Progenitor cell of endocrine pancreas (in vitro differentiated cells): ENCODE measurements around the gene MX2. TPM values are rescaled to one million over a fixed set of nuclear protein-coding genes. Genes with fewer than 3 reads are reported as not detected.
"Not testable (repeated sequence)": the region's sequence is repeated elsewhere in the genome, so short reads cannot be mapped to it uniquely, and the experiment has no call there.

Experiments used
- DNase-seq: peaks from one replicate; pipeline ENCODE4 v3.0.0; 2021; ENCODE audit warnings: low spot score; ENCODE audit not compliant: unreplicated experiment
- H3K27ac Mint-ChIP-seq: 2 replicates; pipeline ENCODE4 v1.8.0; 2021; ENCODE audit warnings: mild to moderate bottlenecking, moderate library complexity, mixed read lengths
- H3K27me3 Mint-ChIP-seq: 2 replicates; pipeline ENCODE4 v1.8.0; 2021; ENCODE audit warnings: mixed read lengths
- H3K36me3 Mint-ChIP-seq: 2 replicates; pipeline ENCODE4 v1.8.0; 2022; ENCODE audit warnings: mixed read lengths; ENCODE audit not compliant: insufficient read depth
- H3K4me1 Mint-ChIP-seq: 2 replicates; pipeline ENCODE4 v1.8.0; 2021; ENCODE audit warnings: low read depth, mixed read lengths
- H3K4me3 Mint-ChIP-seq: 2 replicates; pipeline ENCODE4 v1.8.0; 2021; ENCODE audit warnings: low read depth, mild to moderate bottlenecking, moderate library complexity, mixed read lengths
- H3K9me3 Mint-ChIP-seq: 2 replicates; pipeline ENCODE4 v1.8.0; 2021; ENCODE audit warnings: low read depth, mixed read lengths
- CTCF ChIP-seq: fragments of 200-600 bp; sonication (generic); IDR thresholded peaks from one replicate; pipeline ENCODE4 v1.5.0; 2021; ENCODE audit warnings: antibody characterized with exemption, mild to moderate bottlenecking; ENCODE audit not compliant: unreplicated experiment
- long read RNA-seq: library from polyadenylated mRNA; unstranded; transcript quantifications from one replicate; pipeline ENCODE4 v2.0.0, GENCODE V29; 2020
- total RNA-seq: library from RNA; stranded (reverse); gene quantifications from 2 replicates; pipeline ENCODE4 v1.2.1, GENCODE V29; 2021

MX2 gene
- 0.69 and 0.86 TPM in 2 replicates for total RNA-seq
- long read RNA-seq, partial matches to known transcripts: 0 of 1 reads
- long read RNA-seq, other reads (novel, unspliced or antisense): 1 of 1 reads

DNA sequence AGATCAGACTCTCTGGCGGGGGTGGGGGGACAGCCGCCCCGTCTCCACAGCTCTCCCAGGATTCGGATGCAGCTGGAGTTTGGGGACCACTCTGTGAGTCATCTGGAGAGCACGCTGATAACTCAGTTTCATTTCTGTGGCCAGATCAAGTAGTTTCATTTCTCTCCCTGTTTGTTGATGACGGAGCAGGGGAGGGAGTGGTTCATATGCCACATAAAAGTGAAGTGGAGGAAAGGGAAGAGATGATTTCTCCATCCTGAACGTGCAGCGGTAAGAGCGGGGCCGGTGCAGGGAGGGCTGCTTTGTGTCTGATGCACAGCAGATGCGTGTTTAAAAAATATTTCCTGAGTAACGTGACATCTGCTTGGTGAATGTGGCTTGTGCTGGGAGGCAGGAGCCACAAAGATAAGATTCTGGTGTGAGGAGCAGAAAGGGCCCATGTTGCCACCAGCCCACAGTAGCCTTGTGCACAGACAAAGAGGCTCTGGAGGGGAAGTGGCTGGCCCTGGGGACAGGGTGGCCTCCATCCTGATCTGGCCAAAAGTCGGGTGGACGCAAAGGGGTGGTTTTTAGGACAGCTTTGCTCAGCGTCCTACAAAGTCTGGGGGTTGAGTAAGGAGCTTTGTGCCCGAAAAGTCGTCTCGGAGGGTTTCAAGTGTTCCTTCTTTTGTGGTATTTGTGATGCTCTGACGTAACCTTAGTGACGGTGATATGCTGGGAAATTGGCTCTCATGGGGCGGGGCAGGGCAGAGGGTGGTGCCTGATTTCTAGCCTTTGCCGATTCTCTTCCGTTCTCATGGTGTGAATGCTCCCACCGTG lies at the start of gene MX2:
MX2 (plus strand) TSS at position 242 of the 819 bp plus-strand sequence. CDS start 14,880 bp downstream, outside the sequence.
- no peak for DNase-seq
- no peak for TF ChIP-seq CTCF
- Mint-ChIP-seq H3K36me3 (no peaks in the 10 kb centered on the region), H3K27me3 (peaks cover 8% of the 10 kb centered on the region), H3K27ac (no peak within 1 kb of the TSS), H3K4me3 (no peak within 1 kb of the TSS), H3K4me1 (peaks cover 3% of the 10 kb centered on the region), H3K9me3 (no peaks in the 10 kb centered on the region)

- H3K36me3 Mint-ChIP-seq, H3K27ac Mint-ChIP-seq, H3K4me3 Mint-ChIP-seq, DNase-seq, H3K9me3 Mint-ChIP-seq, H3K4me1 Mint-ChIP-seq: not testable (repeated sequence)
- peaks cover 46% of the 10 kb centered on the region for H3K27me3 Mint-ChIP-seq
Measured at GRCh38 chr21:41313285-41314164, 48.3 kb upstream of the MX2 start.

DNA sequence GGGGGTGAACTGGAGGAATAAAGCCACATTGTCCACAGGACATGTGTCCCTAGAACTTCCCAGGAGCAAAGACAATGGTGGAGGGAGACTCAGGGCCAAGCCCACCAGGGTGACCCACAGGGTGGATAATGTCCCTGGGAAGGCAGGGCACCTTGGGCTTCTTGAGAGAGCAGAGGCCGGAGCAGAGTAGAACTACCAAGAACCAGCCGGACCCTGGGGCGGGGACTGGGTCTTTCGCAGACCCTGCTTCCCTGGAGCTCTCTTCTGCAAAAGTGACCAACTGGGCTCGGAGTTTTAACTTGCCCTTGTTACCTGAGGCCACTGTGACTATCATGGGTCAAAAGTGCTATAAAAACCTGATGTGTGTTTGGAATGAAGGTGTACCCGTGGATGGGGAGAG lies 46.1 kb upstream of the MX2 start:
- no peak for DNase-seq
- no peak for TF ChIP-seq CTCF
- Mint-ChIP-seq H3K27ac (no peak overlapping the region), H3K36me3 (no peaks in the 10 kb centered on the region), H3K9me3 (no peaks in the 10 kb centered on the region), H3K4me1 (peaks cover 8% of the 10 kb centered on the region), H3K4me3 (peak overlapping the region; percentile 67), H3K27me3 (peaks cover 42% of the 10 kb centered on the region)

DNA sequence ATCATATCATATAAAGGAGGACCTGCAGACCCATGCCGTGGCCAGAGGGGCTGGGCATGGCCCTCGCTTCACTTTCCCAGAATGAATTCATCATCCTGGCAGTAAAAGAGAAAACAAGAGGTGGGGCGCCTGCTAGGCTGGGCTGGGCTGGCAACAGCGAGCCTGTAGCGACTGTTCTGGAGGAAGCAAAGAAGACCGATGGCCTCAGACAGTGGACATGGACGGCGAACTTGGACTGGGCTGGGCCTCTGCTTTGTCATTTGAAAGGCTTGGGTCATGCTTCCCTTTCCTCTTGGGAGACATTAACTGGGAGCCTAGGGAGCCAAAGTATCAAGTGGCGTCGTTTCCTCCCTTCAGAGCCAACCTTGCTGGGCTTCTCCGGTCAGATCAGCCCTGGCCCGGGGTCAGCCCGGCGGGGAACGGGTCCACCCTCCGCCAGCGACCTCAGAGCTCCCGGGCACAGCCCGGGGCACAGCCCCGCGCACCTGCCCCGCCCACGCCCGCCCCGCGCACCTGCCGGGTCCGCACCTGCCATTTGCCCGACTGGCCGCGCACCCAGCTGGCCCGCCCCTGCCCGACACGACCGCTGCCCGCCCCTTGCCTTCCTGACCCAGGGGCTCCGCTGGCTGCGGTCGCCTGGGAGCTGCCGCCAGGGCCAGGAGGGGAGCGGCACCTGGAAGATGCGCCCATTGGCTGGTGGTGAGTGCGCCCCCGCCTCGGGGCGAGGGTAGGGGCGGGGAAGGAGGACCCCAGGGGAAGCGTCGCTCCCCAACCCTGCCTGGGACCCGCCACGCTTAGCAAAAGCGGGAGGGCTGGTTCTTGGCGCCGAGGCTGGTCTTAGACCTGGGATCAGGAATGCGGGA lies 45.4 kb upstream of the MX2 start, which contains the start of gene FAM3B:
FAM3B (plus strand) TSS at position 602 of the 863 bp plus-strand sequence; CDS start at position 681, 79 bp downstream.
- no peak for TF ChIP-seq CTCF
- peaks cover 42% of the 10 kb centered on the region for H3K27me3 Mint-ChIP-seq
- H3K9me3 Mint-ChIP-seq: no peaks in the 10 kb centered on the region
- H3K27ac Mint-ChIP-seq: no peak within 1 kb of the TSS
- H3K4me3 Mint-ChIP-seq: peak within 1 kb of the TSS; percentile 74
- no peaks in the 10 kb centered on the region for H3K36me3 Mint-ChIP-seq
- peak; percentile 60 for DNase-seq
- peaks cover 9% of the 10 kb centered on the region for H3K4me1 Mint-ChIP-seq

GRCh38 chr21:41317063-41317392 lies 44.8 kb upstream of the MX2 start:
- no peak for TF ChIP-seq CTCF
- Mint-ChIP-seq H3K27ac (no peak overlapping the region), H3K27me3 (peaks cover 39% of the 10 kb centered on the region), H3K9me3 (no peaks in the 10 kb centered on the region), H3K4me3 (peak overlapping the region; percentile 74), H3K4me1 (peaks cover 14% of the 10 kb centered on the region), H3K36me3 (no peaks in the 10 kb centered on the region)
- no peak for DNase-seq
